ENCODE results near the gene TBC1D16.

- no peak for TF ChIP-seq EZH2 (IDR thresholded peaks at IDR 0.05)
- no peak for TF ChIP-seq POLR2AphosphoS5 (IDR thresholded peaks at IDR 0.05; ENCODE audit: borderline replicate concordance, low read depth, low read length)
Measured at GRCh38 chr17:79916991-79917901, 118.4 kb downstream of the TBC1D16 start.

Measured in SK-N-MC (cell line).